GM23338 (cell line): ENCODE measurements around the gene MPST. TPM values are rescaled to one million over a fixed set of nuclear protein-coding genes. Genes with fewer than 3 reads are reported as not detected.
A peak's percentile ranks its signal among the peaks of the same experiment; 100 is the strongest.

Experiments used
- ATAC-seq: fragments of 200-7000 bp; cut with Tn5 transposase; 3 replicates; pipeline ENCODE4 v1.9.1; 2020
- DNase-seq: peaks from one replicate; pipeline ENCODE4 v3.0.0-alpha.2; 2015; ENCODE audit warnings: low spot score
- H2AFZ ChIP-seq: fragments of 200-600 bp; sonication (generic); 2 replicates; pipeline ENCODE4 v1.8.0; 2016; ENCODE audit warnings: antibody characterized with exemption, mild to moderate bottlenecking, moderate library complexity
- H3F3A ChIP-seq: fragments of 200-600 bp; sonication (generic); replicated peaks from 2 replicates; pipeline ENCODE4 v1.8.0; 2017; ENCODE audit warnings: antibody characterized with exemption, mixed run types, low read depth
- H3K27ac ChIP-seq: fragments of 200-600 bp; sonication (generic); 2 replicates; pipeline ENCODE4 v1.6.1; 2016; ENCODE audit warnings: low read depth
- H3K27me3 ChIP-seq: fragments of 200-600 bp; sonication (generic); 2 replicates; pipeline ENCODE4 v1.8.0; 2016; ENCODE audit warnings: mild to moderate bottlenecking, mixed run types, moderate library complexity; ENCODE audit not compliant: insufficient read depth
- H3K36me3 ChIP-seq: fragments of 200-600 bp; sonication (generic); 2 replicates; pipeline ENCODE4 v1.8.0; 2016; ENCODE audit warnings: mild to moderate bottlenecking; ENCODE audit not compliant: insufficient read depth
- H3K4me1 ChIP-seq: fragments of 200-600 bp; sonication (generic); 2 replicates; pipeline ENCODE4 v1.8.0; 2016; ENCODE audit warnings: mild to moderate bottlenecking, moderate library complexity; ENCODE audit not compliant: insufficient read depth
- H3K4me2 ChIP-seq: fragments of 200-600 bp; sonication (generic); 2 replicates; pipeline ENCODE4 v1.7.1; 2017; ENCODE audit warnings: mixed run types
- H3K4me3 ChIP-seq: fragments of 200-600 bp; sonication (generic); 2 replicates; pipeline ENCODE4 v1.6.1; 2016; ENCODE audit warnings: mixed run types
- H3K79me2 ChIP-seq: fragments of 200-600 bp; sonication (generic); replicated peaks from 2 replicates; pipeline ENCODE4 v1.8.0; 2017; ENCODE audit warnings: mild to moderate bottlenecking; ENCODE audit not compliant: insufficient read depth
- H3K9me2 ChIP-seq: fragments of 200-600 bp; sonication (generic); 2 replicates; pipeline ENCODE4 v1.8.0; 2017; ENCODE audit not compliant: insufficient read depth
- H4K20me1 ChIP-seq: fragments of 200-600 bp; sonication (generic); replicated peaks from 2 replicates; pipeline ENCODE4 v1.8.0; 2017; ENCODE audit warnings: mild to moderate bottlenecking; ENCODE audit not compliant: insufficient read depth
- H3K27ac Mint-ChIP-seq: 2 replicates; pipeline ENCODE4 v1.8.0; 2020; ENCODE audit warnings: inconsistent platforms, mild to moderate bottlenecking, moderate library complexity, mixed read lengths
- H3K27me3 Mint-ChIP-seq: 3 replicates; pipeline ENCODE4 v1.8.0; 2022; ENCODE audit warnings: low read depth, mild to moderate bottlenecking, moderate library complexity, mixed read lengths, inconsistent platforms; ENCODE audit not compliant: insufficient read depth, poor library complexity
- H3K36me3 Mint-ChIP-seq: 3 replicates; pipeline ENCODE4 v1.8.0; 2021; ENCODE audit warnings: low read depth, mild to moderate bottlenecking, inconsistent platforms, moderate library complexity, mixed read lengths
- H3K4me1 Mint-ChIP-seq: 3 replicates; pipeline ENCODE4 v1.8.0; 2020; ENCODE audit warnings: mild to moderate bottlenecking, inconsistent platforms, mixed read lengths
- H3K4me3 Mint-ChIP-seq: 3 replicates; pipeline ENCODE4 v1.8.0; 2021; ENCODE audit warnings: moderate library complexity, mild to moderate bottlenecking, inconsistent platforms, mixed read lengths
- H3K9me3 Mint-ChIP-seq: 3 replicates; pipeline ENCODE4 v1.8.0; 2020; ENCODE audit warnings: moderate library complexity, mild to moderate bottlenecking, inconsistent platforms, mixed read lengths
- CREB1 ChIP-seq: fragments of 250-450 bp; sonication (Bioruptor Pico); IDR thresholded peaks from 2 replicates; pipeline ENCODE4 v1.5.0; 2020; ENCODE audit warnings: low read depth, mild to moderate bottlenecking, moderate library complexity
- CTCF ChIP-seq, 2 experiments: fragments of 200-600 bp in 1 of 2; sonication (generic) in 1 of 2; conservative IDR thresholded peaks; 2 replicates each; pipeline versions ENCODE4 v1.5.1 to v1.6.1; 2016 to 2017; ENCODE audit warnings: antibody characterized with exemption in 2 of 2, low read depth in 2 of 2, mild to moderate bottlenecking in 2 of 2, moderate library complexity in 1 of 2
- ETS1 ChIP-seq: IDR thresholded peaks from 2 replicates; pipeline ENCODE4 v1.6.1; 2016; ENCODE audit warnings: antibody characterized with exemption
- EZH2 ChIP-seq: fragments of 200-600 bp; sonication (generic); IDR thresholded peaks from one replicate; pipeline ENCODE4 v1.8.0; 2017; ENCODE audit warnings: antibody characterized with exemption, mild to moderate bottlenecking, low read depth; ENCODE audit not compliant: unreplicated experiment
- EZH2phosphoT487 ChIP-seq: fragments of 200-600 bp; sonication (generic); IDR thresholded peaks from one replicate; pipeline ENCODE4 v1.8.1; 2018; ENCODE audit warnings: antibody characterized with exemption; ENCODE audit not compliant: unreplicated experiment
- JUNB ChIP-seq: IDR thresholded peaks from one replicate; pipeline ENCODE4 v1.6.1; 2016; ENCODE audit warnings: antibody characterized with exemption; ENCODE audit not compliant: unreplicated experiment
- NANOG ChIP-seq: IDR thresholded peaks from 2 replicates; pipeline ENCODE4 v1.6.1; 2016; ENCODE audit warnings: antibody characterized with exemption, borderline replicate concordance
- POLR2AphosphoS5 ChIP-seq: IDR thresholded peaks from 2 replicates; pipeline ENCODE4 v1.6.1; 2016; ENCODE audit warnings: antibody characterized with exemption, low read depth
- REST ChIP-seq: IDR thresholded peaks from one replicate; pipeline ENCODE4 v1.6.1; 2018; ENCODE audit warnings: antibody characterized with exemption; ENCODE audit not compliant: unreplicated experiment
- STAT1 ChIP-seq: IDR thresholded peaks from one replicate; pipeline ENCODE4 v1.6.1; 2016; ENCODE audit warnings: antibody characterized with exemption; ENCODE audit not compliant: unreplicated experiment
- ZNF114 ChIP-seq: fragments of 250-450 bp; sonication (Bioruptor Pico); IDR thresholded peaks from 2 replicates; pipeline ENCODE4 v1.5.0; 2020; ENCODE audit warnings: mild to moderate bottlenecking, moderate library complexity
- ZNF331 ChIP-seq: fragments of 250-450 bp; sonication (Bioruptor Pico); IDR thresholded peaks from 2 replicates; pipeline ENCODE4 v1.5.0; 2020; ENCODE audit warnings: low read depth, mild to moderate bottlenecking, moderate library complexity
- polyA plus RNA-seq: library from polyadenylated mRNA; unstranded; fragments of >200 nt; fragmentation: Nextera tagmentation; extraction: Ambion mirVana; gene quantifications from 2 replicates; pipeline ENCODE4 v1.2.1, GENCODE V29; 2016
- total RNA-seq: library from RNA; depleted of rRNA; stranded (reverse); fragments of >200 nt; shearing (Covaris generic); gene quantifications from 2 replicates; pipeline ENCODE4 v1.2.3, GENCODE V29; 2014

MPST gene
- total and polyA plus RNA-seq, 2 experiments from 2014 or later: 86.2 to 158 TPM

GRCh38 chr22:37030560-37031281, 11.2 kb downstream of the MPST start:
- Histone ChIP-seq H3K27me3 (no peaks in the 10 kb centered on the region), H2AFZ (no peak overlapping the region), H4K20me1 (peaks cover 8% of the 10 kb centered on the region), H3K4me2 (no peak overlapping the region), H3K36me3 (peaks cover 3% of the 10 kb centered on the region; the same call in 1 of the 2 replicates), H3K4me3 (no peak overlapping the region), H3K27ac (no peak overlapping the region), H3K4me1 (peaks cover 14% of the 10 kb centered on the region; the same call in 1 of the 2 replicates), H3F3A (0 out of 2 replicates have a peak, but pooled peaks cover 7% of the 10 kb centered on the region), H3K79me2 (no peaks in the 10 kb centered on the region), H3K9me2 (no peaks in the 10 kb centered on the region)
- peaks cover 35% of the 10 kb centered on the region for H3K4me1 Mint-ChIP-seq
- no peaks in the 10 kb centered on the region for H3K9me3 Mint-ChIP-seq
- H3K27me3 Mint-ChIP-seq: peaks cover 8% of the 10 kb centered on the region
- TF ChIP-seq POLR2AphosphoS5 (no peak; the same call in 1 of the 2 replicates), CTCF (conservative IDR thresholded peaks at IDR 0.05; ENCODE audit: low read depth in 2 of 2) (peak; percentile 45), ZNF331 (CRISPR knock-in tag) (no peak), ZNF114 (no peak)
- ATAC-seq (peak; percentile 56), DNase-seq (no peak)
- peaks cover 27% of the 10 kb centered on the region for H3K36me3 Mint-ChIP-seq
- H3K27ac Mint-ChIP-seq: peak overlapping the region; percentile 82
- no peak overlapping the region for H3K4me3 Mint-ChIP-seq

- Histone ChIP-seq H3K4me3 (no peak overlapping the region), H4K20me1 (peaks cover 8% of the 10 kb centered on the region), H3F3A (0 out of 2 replicates have a peak, but pooled peaks cover 7% of the 10 kb centered on the region), H3K36me3 (peaks cover 3% of the 10 kb centered on the region; the same call in 1 of the 2 replicates), H3K9me2 (no peaks in the 10 kb centered on the region), H3K4me2 (no peak overlapping the region), H2AFZ (no peak overlapping the region), H3K27me3 (no peaks in the 10 kb centered on the region), H3K79me2 (no peaks in the 10 kb centered on the region), H3K27ac (no peak overlapping the region), H3K4me1 (peaks cover 14% of the 10 kb centered on the region; the same call in 1 of the 2 replicates)
- no peak for ATAC-seq
- H3K9me3 Mint-ChIP-seq: no peaks in the 10 kb centered on the region
- H3K27me3 Mint-ChIP-seq: peaks cover 7% of the 10 kb centered on the region
- H3K36me3 Mint-ChIP-seq: peaks cover 16% of the 10 kb centered on the region; the same call in 2 of the 3 replicates
- peaks cover 32% of the 10 kb centered on the region for H3K4me1 Mint-ChIP-seq
- no peak overlapping the region for H3K4me3 Mint-ChIP-seq
- no peak overlapping the region for H3K27ac Mint-ChIP-seq
- DNase-seq: no peak
- TF ChIP-seq ETS1: no peak
- no peak for TF ChIP-seq EZH2
- TF ChIP-seq EZH2phosphoT487: no peak
- no peak for TF ChIP-seq JUNB
- TF ChIP-seq ZNF114: no peak
- TF ChIP-seq CTCF (conservative IDR thresholded peaks at IDR 0.05; ENCODE audit: low read depth in 2 of 2): no peak
- TF ChIP-seq POLR2AphosphoS5: no peak
- no peak for TF ChIP-seq NANOG
- TF ChIP-seq STAT1: no peak
- TF ChIP-seq REST: no peak
- no peak for TF ChIP-seq ZNF331 (CRISPR knock-in tag)
- no peak for TF ChIP-seq CREB1
These were observed 12.6 kb downstream of the MPST start for GRCh38 chr22:37032134-37032534.
